HG02981 (cell line): ENCODE results near the gene FBXO8.

ENCODE experiments used
- ATAC-seq: cut with Tn5 transposase; IDR thresholded peaks from one replicate; pipeline ENCODE4 v1.9.1; 2021; ENCODE audit warnings: mild to moderate bottlenecking, moderate library complexity; ENCODE audit not compliant: unreplicated experiment

FBXO8 gene

DNA sequence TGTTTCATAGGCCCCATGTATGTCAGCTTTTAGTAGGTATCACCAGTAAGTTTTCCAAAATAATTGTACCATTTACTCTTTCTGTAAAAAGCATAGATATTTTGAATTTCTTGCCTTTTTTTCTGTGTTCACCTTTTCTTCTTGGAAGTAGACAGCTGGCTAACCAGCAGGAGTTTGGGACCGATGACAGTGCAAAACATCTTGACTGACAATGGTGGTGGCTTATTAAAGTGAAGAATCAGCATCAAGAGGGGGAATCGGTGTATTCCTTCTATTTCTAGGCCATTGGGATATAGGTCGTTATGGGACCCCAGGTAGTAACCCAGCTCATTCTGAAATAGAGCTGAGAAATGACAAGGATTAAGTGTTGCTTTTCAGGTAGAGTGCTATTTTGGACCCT is 3.4 kb upstream of the FBXO8 start:
- no peak for ATAC-seq

DNA sequence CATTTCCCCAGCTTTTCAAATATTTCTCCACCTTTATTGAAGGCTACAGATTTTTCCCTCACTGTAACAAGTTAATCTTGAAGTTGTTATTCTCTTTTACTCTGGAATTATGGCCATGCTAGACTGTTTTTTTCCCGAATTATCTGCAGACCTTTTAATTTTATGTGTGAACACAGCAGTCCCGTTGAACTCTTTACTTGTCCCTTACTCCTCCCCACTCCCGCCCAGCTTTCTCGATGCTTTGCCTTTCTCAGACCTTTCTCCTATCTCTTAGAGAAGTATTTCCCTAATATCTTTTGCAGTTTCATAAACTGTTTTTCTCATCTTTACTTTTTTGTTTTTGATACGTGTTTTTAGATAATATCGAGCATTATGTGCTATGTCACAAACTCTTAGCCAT is 1.0 kb upstream of the FBXO8 start:
- no peak for ATAC-seq

DNA sequence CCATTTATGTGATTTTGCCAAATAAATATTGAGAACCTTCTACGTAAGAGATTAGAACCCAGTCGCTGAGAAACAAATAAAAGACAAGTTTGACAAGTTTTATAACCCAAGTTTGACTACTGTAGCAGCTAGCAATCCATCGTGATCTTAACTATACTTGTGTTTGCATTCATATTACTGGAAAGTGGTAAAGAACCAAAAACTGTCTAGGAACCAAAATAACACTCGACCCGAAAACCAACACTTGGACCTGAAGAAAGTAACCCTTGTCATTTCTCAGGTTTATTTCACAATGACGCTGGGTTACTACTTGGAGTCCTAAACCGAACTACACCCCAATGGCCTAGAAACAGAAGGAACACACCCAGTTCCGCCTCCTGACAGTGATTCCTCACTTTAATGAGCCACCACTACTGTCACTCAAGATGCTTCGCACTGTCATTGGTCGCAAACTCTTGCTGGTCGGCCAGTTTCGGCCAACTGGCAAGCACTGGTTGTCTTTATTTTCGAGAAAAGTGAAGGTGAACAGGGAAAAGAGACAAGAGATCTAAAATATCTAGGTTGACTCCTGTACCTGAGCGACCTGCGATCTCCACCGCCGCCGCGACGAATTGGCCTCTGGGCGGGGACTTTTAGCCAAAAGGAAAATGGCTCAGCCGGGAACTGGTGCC is 496 bp downstream of the FBXO8 start:
- ATAC-seq = peak; percentile 97

- ATAC-seq = no peak
Observed at GRCh38 chr4:174281901-174282300, 1.6 kb downstream of the FBXO8 start.

GRCh38 chr4:174281182-174281737 is 2.2 kb downstream of the FBXO8 start:
- no peak for ATAC-seq

- ATAC-seq = no peak
Observed at GRCh38 chr4:174279433-174280155, 3.9 kb downstream of the FBXO8 start.

GRCh38 chr4:174278467-174278866 is 5.0 kb downstream of the FBXO8 start:
- peak; percentile 29 for ATAC-seq

GRCh38 chr4:174277433-174277832 is 6.0 kb downstream of the FBXO8 start:
- no peak for ATAC-seq

GRCh38 chr4:174275101-174275500 is 8.4 kb downstream of the FBXO8 start:
- ATAC-seq = no peak

DNA sequence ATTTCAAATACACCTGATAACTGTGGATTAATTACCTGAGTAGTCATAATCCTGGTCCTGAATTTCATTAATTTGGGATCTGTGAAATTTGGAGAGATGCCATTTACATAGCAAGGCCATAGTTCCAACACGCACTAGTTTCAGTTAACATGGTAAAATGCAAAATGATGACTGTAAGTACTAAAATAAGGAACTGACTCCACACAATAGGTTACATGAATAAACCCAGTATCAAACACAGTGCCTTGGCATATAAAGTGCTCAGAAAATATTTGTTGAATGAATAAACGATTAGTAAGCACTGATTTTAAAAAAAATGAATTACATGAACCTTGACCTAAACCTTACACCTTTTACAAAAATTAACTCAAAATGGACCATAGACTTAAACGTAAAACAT is 9.0 kb downstream of the FBXO8 start:
- ATAC-seq = no peak

DNA sequence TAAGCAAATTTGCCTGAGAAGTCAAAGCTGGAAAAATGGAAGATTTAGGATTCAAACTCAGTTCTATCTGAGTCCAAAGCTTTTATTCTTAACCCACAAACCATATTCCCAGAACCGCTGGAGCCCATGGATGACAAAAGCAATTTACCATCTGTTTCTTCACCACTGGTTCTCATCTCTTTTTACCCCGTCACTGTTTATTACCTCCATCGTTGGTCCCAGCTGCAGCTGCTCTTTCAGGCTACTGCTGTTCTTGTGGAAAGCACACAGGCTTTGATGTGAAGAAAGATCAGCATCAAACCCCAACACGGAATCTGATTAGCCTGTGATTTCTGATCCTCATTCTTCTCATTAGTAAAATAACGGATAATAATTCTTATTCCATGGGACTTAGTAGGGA is 9.5 kb downstream of the FBXO8 start:
- ATAC-seq = no peak

DNA sequence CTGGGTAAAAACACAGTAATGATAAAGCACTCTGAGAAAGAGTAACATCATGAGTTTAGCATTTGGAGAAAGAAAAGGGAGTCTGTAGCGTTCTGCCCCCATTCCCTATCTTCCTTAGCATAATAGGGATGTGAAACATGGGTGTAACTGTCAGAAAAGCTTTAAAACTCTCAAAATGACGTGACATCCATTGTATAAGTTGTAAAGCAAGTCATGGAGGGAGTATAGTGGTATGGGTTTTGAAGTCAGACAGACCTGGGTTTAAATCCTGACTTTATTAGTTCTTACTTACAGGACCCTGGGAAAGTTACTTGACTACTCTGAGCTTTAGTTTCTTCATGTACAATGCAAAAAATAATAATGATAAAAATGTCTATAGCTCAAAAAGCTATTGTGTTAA is 17.1 kb downstream of the FBXO8 start:
- peak; percentile 3 for ATAC-seq

DNA sequence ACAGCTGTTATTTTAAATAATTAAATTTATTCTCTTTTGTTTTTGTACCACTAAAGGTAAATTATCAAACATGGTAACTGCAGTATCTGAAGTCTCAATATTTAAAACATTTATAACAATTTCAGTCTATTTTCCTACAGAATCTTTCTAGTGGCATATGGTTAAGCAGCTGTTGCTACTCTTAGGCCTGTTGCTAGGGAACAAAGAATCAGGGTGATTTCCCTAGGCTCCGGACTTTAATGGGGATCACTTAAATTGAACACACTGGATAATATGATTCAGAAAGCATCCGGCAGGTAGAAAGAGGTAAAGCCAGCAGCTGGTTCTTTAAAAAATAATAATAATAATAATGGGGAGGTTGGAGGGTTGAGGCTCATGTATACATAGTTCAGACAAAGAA is 17.6 kb downstream of the FBXO8 start:
- peak; percentile 41 for ATAC-seq

DNA sequence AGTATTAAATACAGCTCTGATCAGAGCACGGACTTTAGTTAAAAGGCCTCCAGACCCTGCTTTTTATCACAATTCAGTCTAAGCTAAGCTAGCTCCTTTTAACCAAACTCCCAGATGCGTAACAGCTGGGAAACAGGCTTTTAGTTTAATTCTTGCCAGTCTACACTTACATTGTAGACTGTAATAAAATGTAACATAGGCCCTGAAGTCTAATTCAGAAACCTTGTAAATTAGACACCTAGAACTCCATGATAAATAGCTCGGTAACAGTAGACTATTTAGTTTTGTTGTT is 20.1 kb downstream of the FBXO8 start:
- no peak for ATAC-seq

- no peak for ATAC-seq
Observed at GRCh38 chr4:174262624-174263444, 20.6 kb downstream of the FBXO8 start.

DNA sequence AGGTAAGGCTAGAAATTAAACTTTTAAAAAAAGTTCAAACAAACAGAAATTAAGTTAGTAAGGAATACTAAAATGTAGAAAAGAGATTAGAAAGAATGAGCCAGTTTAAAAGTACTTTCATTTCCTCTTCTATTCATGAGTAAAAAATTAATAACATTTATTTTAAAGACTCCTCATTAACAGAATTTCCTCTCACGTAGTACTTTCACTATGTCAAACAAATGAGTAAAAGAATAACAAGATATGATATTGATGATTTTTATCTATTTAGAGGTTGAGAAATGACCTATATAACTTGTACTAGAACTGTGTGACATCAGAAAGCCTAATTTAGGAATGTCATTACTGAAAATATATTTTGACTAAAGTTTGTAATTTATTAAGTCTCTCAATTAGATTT is 22.0 kb downstream of the FBXO8 start:
- peak; percentile 39 for ATAC-seq

GRCh38 chr4:174260099-174260498 is 23.4 kb downstream of the FBXO8 start:
- ATAC-seq = peak; percentile 81

DNA sequence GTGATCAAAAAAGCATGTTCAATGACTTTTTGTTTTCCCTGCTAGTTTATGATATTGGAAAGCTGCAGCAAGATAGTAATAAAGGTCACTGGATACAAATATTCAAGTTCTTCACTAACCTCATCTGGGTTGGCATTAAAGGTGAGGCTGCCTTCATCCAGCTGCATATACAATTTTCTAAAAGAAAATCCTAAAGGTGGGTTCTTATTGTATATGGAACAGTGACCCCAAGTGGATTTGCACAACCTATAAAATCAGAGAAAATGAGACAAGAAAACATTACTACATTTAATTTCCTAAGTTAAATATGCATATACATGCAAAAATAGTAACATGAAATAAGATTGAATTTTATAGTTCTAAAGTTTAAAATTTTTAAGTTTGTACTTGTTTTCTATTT is 23.9 kb downstream of the FBXO8 start:
- no peak for ATAC-seq

DNA sequence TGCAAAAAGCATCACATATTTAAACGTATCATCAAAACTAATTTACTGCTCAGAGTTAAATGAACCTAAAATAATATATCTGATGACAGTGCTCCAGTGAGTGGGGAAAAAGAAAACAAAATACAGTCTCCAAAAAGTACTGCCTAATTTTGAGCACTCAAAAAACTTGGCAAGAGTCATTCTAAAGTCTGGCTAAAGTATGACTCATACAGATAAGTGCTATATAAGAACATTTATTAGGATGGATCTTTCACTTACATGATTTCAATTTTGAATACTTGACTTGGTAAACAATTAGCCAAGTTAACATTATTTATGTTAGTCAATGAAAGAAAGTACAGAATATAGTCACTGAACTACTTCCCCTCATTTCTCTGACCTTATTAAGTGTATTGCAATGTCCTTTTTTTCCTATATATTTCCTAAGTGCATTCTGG is 27.2 kb downstream of the FBXO8 start:
- ATAC-seq = no peak

- ATAC-seq = no peak
Observed at GRCh38 chr4:174255786-174256185, 27.7 kb downstream of the FBXO8 start.

DNA sequence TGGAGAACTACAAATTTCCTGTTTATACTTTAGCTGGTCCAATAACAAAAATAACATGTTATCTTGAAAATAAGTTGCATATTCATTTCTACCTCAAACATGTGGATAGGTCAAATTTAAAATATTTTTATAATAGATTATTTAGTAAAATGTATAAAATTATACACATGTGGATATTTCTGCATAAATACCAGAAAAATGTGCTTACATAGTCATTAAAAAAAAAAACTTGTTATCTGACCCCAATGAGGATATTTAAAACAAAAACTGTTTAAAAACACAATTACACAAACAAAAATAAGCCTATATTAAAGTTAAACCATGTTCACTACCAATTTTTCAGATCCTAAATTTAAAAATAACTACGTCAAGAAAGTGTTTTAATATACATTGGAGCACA is 28.1 kb downstream of the FBXO8 start:
- ATAC-seq = no peak

GRCh38 chr4:174254613-174255012 is 28.9 kb downstream of the FBXO8 start:
- ATAC-seq = no peak
